ENCODE results near the gene BRIX1. TPM values are rescaled to one million over a fixed set of nuclear protein-coding genes. Genes with fewer than 3 reads are reported as not detected.

Gene BRIX1
- total RNA-seq, 4 donors from 2014 or later, result 4.3 to 23.1 (median 12.3) TPM

GRCh38 chr5:34891981-34892380 lies 23.5 kb upstream of the BRIX1 start:
- Histone ChIP-seq H3K36me3 (no peaks in the 10 kb centered on the region), H3K9me3 (no peaks in the 10 kb centered on the region), H3K4me3 (no peak overlapping the region), H3K27ac (no peak overlapping the region), H3K4me1 (no peaks in the 10 kb centered on the region), H3K27me3 (no peaks in the 10 kb centered on the region)
- no peak for TF ChIP-seq POLR2A (IDR thresholded peaks at IDR 0.05)
- TF ChIP-seq, protein P1, sequence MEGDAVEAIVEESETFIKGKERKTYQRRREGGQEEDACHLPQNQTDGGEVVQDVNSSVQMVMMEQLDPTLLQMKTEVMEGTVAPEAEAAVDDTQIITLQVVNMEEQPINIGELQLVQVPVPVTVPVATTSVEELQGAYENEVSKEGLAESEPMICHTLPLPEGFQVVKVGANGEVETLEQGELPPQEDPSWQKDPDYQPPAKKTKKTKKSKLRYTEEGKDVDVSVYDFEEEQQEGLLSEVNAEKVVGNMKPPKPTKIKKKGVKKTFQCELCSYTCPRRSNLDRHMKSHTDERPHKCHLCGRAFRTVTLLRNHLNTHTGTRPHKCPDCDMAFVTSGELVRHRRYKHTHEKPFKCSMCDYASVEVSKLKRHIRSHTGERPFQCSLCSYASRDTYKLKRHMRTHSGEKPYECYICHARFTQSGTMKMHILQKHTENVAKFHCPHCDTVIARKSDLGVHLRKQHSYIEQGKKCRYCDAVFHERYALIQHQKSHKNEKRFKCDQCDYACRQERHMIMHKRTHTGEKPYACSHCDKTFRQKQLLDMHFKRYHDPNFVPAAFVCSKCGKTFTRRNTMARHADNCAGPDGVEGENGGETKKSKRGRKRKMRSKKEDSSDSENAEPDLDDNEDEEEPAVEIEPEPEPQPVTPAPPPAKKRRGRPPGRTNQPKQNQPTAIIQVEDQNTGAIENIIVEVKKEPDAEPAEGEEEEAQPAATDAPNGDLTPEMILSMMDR (IDR thresholded peaks at IDR 0.05), result no peak
- no peak for DNase-seq

DNA sequence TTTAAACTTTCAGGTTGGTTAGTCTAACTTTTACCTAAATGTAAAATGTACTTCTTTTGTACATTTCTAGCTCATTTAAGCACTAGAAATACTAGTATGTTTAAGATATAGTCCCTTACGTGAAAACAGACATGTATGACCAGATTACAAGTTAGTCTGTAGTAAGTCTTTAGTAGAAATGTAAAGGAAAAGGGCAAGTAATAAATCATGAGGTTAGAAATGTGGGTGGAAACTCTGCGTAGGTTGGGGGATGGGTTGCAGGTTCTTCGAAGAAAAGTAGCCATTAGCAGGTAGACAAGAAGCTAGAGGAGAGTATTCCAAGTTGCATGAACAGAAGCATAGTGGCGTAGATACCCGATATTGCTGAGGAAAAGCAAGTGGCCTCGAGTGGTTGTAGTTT lies 23.1 kb upstream of the BRIX1 start:
- Histone ChIP-seq H3K27ac (no peak overlapping the region), H3K27me3 (no peaks in the 10 kb centered on the region)
- no peak for DNase-seq

GRCh38 chr5:34894716-34895115 lies 20.8 kb upstream of the BRIX1 start:
- no peak overlapping the region for H3K27ac ChIP-seq
- no peaks in the 10 kb centered on the region for H3K36me3 ChIP-seq

More for the DNA sequence above, 23.1 kb upstream of the BRIX1 start:
- H3K4me1 ChIP-seq, result no peaks in the 10 kb centered on the region
- H3K9me3 ChIP-seq, result no peaks in the 10 kb centered on the region
- H3K36me3 ChIP-seq, result no peaks in the 10 kb centered on the region
- no peak overlapping the region for H3K4me3 ChIP-seq
- TF ChIP-seq, protein P1 (IDR thresholded peaks at IDR 0.05), result no peak
- TF ChIP-seq POLR2A (IDR thresholded peaks at IDR 0.05), result no peak

GRCh38 chr5:34895641-34896419 lies 19.7 kb upstream of the BRIX1 start:
- TF ChIP-seq, protein P1 (IDR thresholded peaks at IDR 0.05), result no peak
- no peak for TF ChIP-seq POLR2A (IDR thresholded peaks at IDR 0.05)
- Histone ChIP-seq H3K9me3 (no peaks in the 10 kb centered on the region), H3K27ac (no peak overlapping the region), H3K36me3 (no peaks in the 10 kb centered on the region), H3K4me3 (no peak overlapping the region), H3K27me3 (no peaks in the 10 kb centered on the region), H3K4me1 (no peaks in the 10 kb centered on the region)
- no peak for DNase-seq

More at GRCh38 chr5:34894716-34895115, 20.8 kb upstream of the BRIX1 start:
- Histone ChIP-seq H3K4me1 (no peaks in the 10 kb centered on the region), H3K9me3 (no peaks in the 10 kb centered on the region), H3K4me3 (no peak overlapping the region), H3K27me3 (no peaks in the 10 kb centered on the region)
- TF ChIP-seq POLR2A (IDR thresholded peaks at IDR 0.05), result no peak
- TF ChIP-seq, protein P1 (IDR thresholded peaks at IDR 0.05), result no peak
- DNase-seq, result no peak

DNA sequence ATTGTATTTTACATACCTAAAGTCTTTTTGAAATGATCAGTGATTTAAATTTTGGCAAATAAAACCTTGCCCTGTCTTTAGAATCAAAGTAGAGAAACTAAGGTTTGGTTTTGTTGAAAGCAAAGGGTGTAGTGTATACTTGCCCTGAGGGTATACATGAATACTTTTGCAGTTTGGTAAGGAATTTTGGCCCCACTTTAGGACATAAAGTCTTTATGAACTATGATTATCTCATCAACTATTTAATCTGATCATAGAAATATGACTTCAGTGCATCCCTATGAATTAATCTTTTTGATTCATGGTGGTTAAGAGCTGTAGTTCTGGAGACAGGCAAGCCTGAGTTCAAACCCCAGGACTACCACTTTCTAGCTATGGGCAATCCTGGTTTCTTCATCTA lies 17.9 kb upstream of the BRIX1 start:
- Histone ChIP-seq H3K36me3 (no peaks in the 10 kb centered on the region), H3K4me3 (no peak overlapping the region), H3K27ac (no peak overlapping the region), H3K27me3 (no peaks in the 10 kb centered on the region), H3K9me3 (no peaks in the 10 kb centered on the region), H3K4me1 (no peaks in the 10 kb centered on the region)
- no peak for TF ChIP-seq POLR2A (IDR thresholded peaks at IDR 0.05)
- TF ChIP-seq, protein P1 (IDR thresholded peaks at IDR 0.05), result no peak
- DNase-seq, result no peak

Data from Peyer's patch (tissue), 4 donors.